Measurements from ENCODE around the gene TMEM127. TPM values are rescaled to one million over a fixed set of nuclear protein-coding genes. Genes with fewer than 3 reads are reported as not detected.

Gene TMEM127
- total and polyA plus RNA-seq, 2 donors (not counting 1 experiment from before 2014, with no cell fraction given), result 21.5 to 48.0 TPM

- no peaks in the 10 kb centered on the region for H4K20me1 ChIP-seq (ENCODE audit: control insufficient read depth, insufficient read depth, low read length, poor library complexity, severe bottlenecking)
- H3K4me1 ChIP-seq (ENCODE audit: control insufficient read depth in 2 of 2, insufficient read depth in 2 of 2, low read length in 2 of 2), result peaks cover 17 to 28% of the 10 kb centered on the region in 2 donors
- peaks cover 0 to 12% (median 3%) of the 10 kb centered on the region in 3 donors for H3K9me3 ChIP-seq (ENCODE audit: control extremely low read depth in 1 of 3, control insufficient read depth in 2 of 3, insufficient read depth in 1 of 3, low read length in 2 of 3)
- H3K36me3 ChIP-seq (replicated peaks in 1 of 2; ENCODE audit: control extremely low read depth in 1 of 2, control insufficient read depth in 1 of 2, extremely low read depth in 1 of 2, insufficient read depth in 2 of 2, low read length in 1 of 2), result peaks cover 0 to 47% of the 10 kb centered on the region in 2 experiments
- H3K27me3 Mint-ChIP-seq, result no peaks in the 10 kb centered on the region
- peak overlapping the region; percentile 15 for H3K27ac Mint-ChIP-seq
- no peak overlapping the region for H3K4me2 ChIP-seq (replicated peaks; ENCODE audit: low read depth, low read length, poor library complexity, severe bottlenecking)
- DNase-seq, result no peak
- H3K79me2 ChIP-seq (ENCODE audit: control insufficient read depth, insufficient read depth, low read length), result peaks cover 20% of the 10 kb centered on the region
- CTCF ChIA-PET, result no interaction called here
- no peak overlapping the region for H2AFZ ChIP-seq (ENCODE audit: insufficient read depth, low read depth, low read length, poor library complexity, severe bottlenecking)
- no peaks in the 10 kb centered on the region for H3K9me3 Mint-ChIP-seq (ENCODE audit: insufficient read depth)
- no peak overlapping the region for H3K9ac ChIP-seq (ENCODE audit: low read length)
- no peak overlapping the region for H3K4me3 ChIP-seq (ENCODE audit: control extremely low read depth in 1 of 5, extremely low read depth in 1 of 5, insufficient read depth in 1 of 5, low read depth in 2 of 5, low read length in 4 of 5)
- ATAC-seq (ENCODE audit: low read depth), result no peak
- peaks cover 28% of the 10 kb centered on the region for H3K4me1 Mint-ChIP-seq
- intact Hi-C loops (cut with micrococcal nuclease), result no loop called here
- POLR2A ChIA-PET, result interaction anchor here (1.2 kb wide), 1 partner anchor 8 kb away, joined by 4 read pairs; no protein-coding TSS in a partner anchor
- TF ChIP-seq CTCF (IDR thresholded peaks at IDR 0.05), result no peak
- no peak for TF ChIP-seq EZH2 (IDR thresholded peaks at IDR 0.05; ENCODE audit: borderline replicate concordance, insufficient read depth, low read depth, low read length, poor library complexity, severe bottlenecking)
- WGBS (ENCODE audit: insufficient coverage), result 98% methylated on average over 9 of the region's 9 CpGs
- no peak overlapping the region for H3K27ac ChIP-seq (ENCODE audit: low read length in 2 of 2)
- H3K4me3 Mint-ChIP-seq, result no peak overlapping the region
- H3K27me3 ChIP-seq (replicated peaks in 1 of 4; ENCODE audit: control extremely low read depth in 1 of 4, control insufficient read depth in 3 of 4, insufficient read depth in 4 of 4, low read length in 3 of 4), result no peaks in the 10 kb centered on the region
These were observed 16.1 kb downstream of the TMEM127 start for GRCh38 chr2:96249654-96250053.

GRCh38 chr2:96248624-96249023 lies 17.2 kb downstream of the TMEM127 start:
- H3K79me2 ChIP-seq (ENCODE audit: control insufficient read depth, insufficient read depth, low read length), result peaks cover 11% of the 10 kb centered on the region
- no peaks in the 10 kb centered on the region for H3K27me3 Mint-ChIP-seq
- ChIA-PET POLR2A (no interaction called here), CTCF (no interaction called here)
- peaks cover 0 to 37% of the 10 kb centered on the region in 2 experiments for H3K36me3 ChIP-seq (replicated peaks in 1 of 2; ENCODE audit: control extremely low read depth in 1 of 2, control insufficient read depth in 1 of 2, extremely low read depth in 1 of 2, insufficient read depth in 2 of 2, low read length in 1 of 2)
- H3K4me2 ChIP-seq (replicated peaks; ENCODE audit: low read depth, low read length, poor library complexity, severe bottlenecking), result no peak overlapping the region
- peaks cover 0 to 12% (median 3%) of the 10 kb centered on the region in 3 donors for H3K9me3 ChIP-seq (ENCODE audit: control extremely low read depth in 1 of 3, control insufficient read depth in 2 of 3, insufficient read depth in 1 of 3, low read length in 2 of 3)
- TF ChIP-seq EZH2 (IDR thresholded peaks at IDR 0.05; ENCODE audit: borderline replicate concordance, insufficient read depth, low read depth, low read length, poor library complexity, severe bottlenecking), result no peak
- no peak for TF ChIP-seq CTCF (IDR thresholded peaks at IDR 0.05)
- WGBS (ENCODE audit: insufficient coverage), result 87% methylated on average over 3 of the region's 4 CpGs
- DNase-seq (no peak), ATAC-seq (ENCODE audit: low read depth) (no peak)
- no peak overlapping the region for H3K9ac ChIP-seq (ENCODE audit: low read length)
- no peak overlapping the region for H2AFZ ChIP-seq (ENCODE audit: insufficient read depth, low read depth, low read length, poor library complexity, severe bottlenecking)
- no peak overlapping the region for H3K4me3 ChIP-seq (ENCODE audit: control extremely low read depth in 1 of 5, extremely low read depth in 1 of 5, insufficient read depth in 1 of 5, low read depth in 2 of 5, low read length in 4 of 5)
- no peaks in the 10 kb centered on the region for H3K9me3 Mint-ChIP-seq (ENCODE audit: insufficient read depth)
- no peak overlapping the region for H3K4me3 Mint-ChIP-seq
- no peak overlapping the region for H3K27ac Mint-ChIP-seq
- H3K27ac ChIP-seq (ENCODE audit: low read length in 2 of 2), result no peak overlapping the region
- H3K27me3 ChIP-seq (replicated peaks in 1 of 4; ENCODE audit: control extremely low read depth in 1 of 4, control insufficient read depth in 3 of 4, insufficient read depth in 4 of 4, low read length in 3 of 4), result no peaks in the 10 kb centered on the region
- peaks cover 28% of the 10 kb centered on the region for H3K4me1 Mint-ChIP-seq
- intact Hi-C loops (cut with micrococcal nuclease), result no loop called here
- H3K4me1 ChIP-seq (ENCODE audit: control insufficient read depth in 2 of 2, insufficient read depth in 2 of 2, low read length in 2 of 2), result peaks cover 14 to 25% of the 10 kb centered on the region in 2 donors
- H4K20me1 ChIP-seq (ENCODE audit: control insufficient read depth, insufficient read depth, low read length, poor library complexity, severe bottlenecking), result no peaks in the 10 kb centered on the region
